Mesodermal cell (in vitro differentiated cells): ENCODE data around the gene ARHGAP24.

Experiments used
- H3K27ac ChIP-seq: 2 replicates; pipeline ENCODE4 v1.7.0; 2013; ENCODE audit warnings: mild to moderate bottlenecking, low read depth, low read length, moderate library complexity; ENCODE audit not compliant: severe bottlenecking
- H3K36me3 ChIP-seq: 2 replicates; pipeline ENCODE4 v1.7.1; 2013; ENCODE audit warnings: mild to moderate bottlenecking, low read length, moderate library complexity; ENCODE audit not compliant: control insufficient read depth, insufficient read depth
- H3K4me1 ChIP-seq: one replicate; pipeline ENCODE4 v1.7.1; 2013; ENCODE audit warnings: mild to moderate bottlenecking, low read length; ENCODE audit not compliant: insufficient read depth, control insufficient read depth, poor library complexity, severe bottlenecking
- H3K4me3 ChIP-seq: 2 replicates; pipeline ENCODE4 v1.7.0; 2013; ENCODE audit warnings: low read length, control low read depth, mild to moderate bottlenecking; ENCODE audit not compliant: insufficient read depth, poor library complexity, severe bottlenecking; ENCODE audit errors: extremely low read depth
- H3K9me3 ChIP-seq: 2 replicates; pipeline ENCODE4 v1.7.1; 2013; ENCODE audit warnings: mild to moderate bottlenecking, low read length, moderate library complexity; ENCODE audit not compliant: control insufficient read depth
- WGBS, 2 experiments: methylation state at CpG; one replicate each; pipeline ENCODE4 v1.1.5; 2013; ENCODE audit warnings: missing lambda C conversion rate in 2 of 2; ENCODE audit not compliant: insufficient coverage in 2 of 2; 5-methylcytosine and 5-hydroxymethylcytosine counted together

ARHGAP24 gene

GRCh38 chr4:86036736-86037135 lies 561.8 kb downstream of the ARHGAP24 start:
- no CpG with 5 or more reads among the region's 4 CpGs for WGBS, 2 experiments
- Histone ChIP-seq H3K36me3 (no peaks in the 10 kb centered on the region), H3K4me1 (peaks cover 12% of the 10 kb centered on the region), H3K27ac (no peak overlapping the region), H3K4me3 (no peak overlapping the region), H3K9me3 (no peaks in the 10 kb centered on the region)

DNA sequence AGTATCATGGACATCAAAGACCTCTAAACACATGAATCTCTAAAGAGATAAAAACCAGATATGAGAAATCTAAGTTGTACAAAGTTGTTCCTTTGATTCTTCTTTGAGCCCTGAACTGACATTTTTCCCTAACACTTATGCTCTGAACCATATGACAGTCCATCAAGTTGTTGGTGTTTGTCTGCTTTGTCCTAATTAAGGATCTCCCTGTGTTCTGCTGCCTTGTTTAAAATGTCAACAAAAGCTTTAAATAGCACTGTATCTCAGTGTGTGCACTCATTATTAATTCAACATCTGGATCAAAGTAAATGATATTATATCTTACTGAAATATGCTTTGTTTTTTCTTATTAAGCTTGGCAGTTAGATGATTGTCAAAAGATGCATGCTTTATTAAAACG lies 563.1 kb downstream of the ARHGAP24 start:
- no CpG with 5 or more reads among the region's 1 CpG for WGBS, 2 experiments
- Histone ChIP-seq H3K9me3 (no peaks in the 10 kb centered on the region), H3K4me1 (peaks cover 12% of the 10 kb centered on the region), H3K4me3 (no peak overlapping the region), H3K36me3 (no peaks in the 10 kb centered on the region), H3K27ac (no peak overlapping the region)

DNA sequence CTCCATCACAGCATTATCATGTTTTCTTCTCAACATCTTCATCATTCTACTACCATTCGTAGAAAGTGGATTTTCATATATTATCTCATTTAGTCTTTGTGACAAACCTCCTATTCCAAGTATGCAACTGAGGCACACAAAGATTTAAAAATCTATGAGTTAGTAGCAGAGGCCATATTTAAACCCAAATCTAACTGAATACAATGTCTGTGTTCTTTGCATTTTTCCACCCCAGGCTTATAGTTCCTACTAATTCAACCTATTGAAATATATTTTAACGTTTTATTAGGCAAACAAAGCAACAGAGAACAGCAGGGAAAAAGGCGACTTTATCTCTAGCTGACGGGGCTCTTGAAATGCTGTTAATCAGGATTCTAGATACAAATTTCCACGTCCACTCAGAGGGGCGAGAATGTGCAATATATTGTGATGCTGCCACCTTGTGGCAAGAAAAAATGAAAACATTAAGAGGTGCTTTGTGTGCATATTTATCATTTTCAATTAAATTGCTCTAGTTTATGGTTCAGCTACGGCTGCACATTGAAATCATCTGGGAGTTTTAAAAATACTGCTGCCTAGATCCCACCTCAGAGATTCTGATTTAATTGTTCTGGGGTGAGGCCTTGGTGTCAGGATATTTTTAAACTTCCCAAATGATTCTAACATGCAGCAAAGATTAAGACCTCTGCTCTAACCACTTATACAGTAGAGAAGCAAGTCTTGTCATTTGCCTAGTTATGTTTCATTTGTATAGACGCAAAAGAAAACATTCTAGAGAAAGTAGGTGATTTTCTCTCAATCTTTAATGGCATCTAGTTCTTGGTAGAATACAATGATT lies 569.0 kb downstream of the ARHGAP24 start:
- H3K4me1 ChIP-seq = no peaks in the 10 kb centered on the region
- H3K4me3 ChIP-seq = no peak overlapping the region
- no peaks in the 10 kb centered on the region for H3K9me3 ChIP-seq
- no peak overlapping the region for H3K27ac ChIP-seq
- WGBS, 2 experiments = 10 to 42% methylated on average over 2 of the region's 8 CpGs
- H3K36me3 ChIP-seq = no peaks in the 10 kb centered on the region

- H3K36me3 ChIP-seq = no peaks in the 10 kb centered on the region
- H3K4me1 ChIP-seq = no peaks in the 10 kb centered on the region
- 68 to 85% methylated on average over 2 to 3 of the region's 3 CpGs for WGBS, 2 experiments
- H3K9me3 ChIP-seq = no peaks in the 10 kb centered on the region
- no peak overlapping the region for H3K4me3 ChIP-seq
- H3K27ac ChIP-seq = no peak overlapping the region
Observed at GRCh38 chr4:86044593-86044985, 569.6 kb downstream of the ARHGAP24 start.

DNA sequence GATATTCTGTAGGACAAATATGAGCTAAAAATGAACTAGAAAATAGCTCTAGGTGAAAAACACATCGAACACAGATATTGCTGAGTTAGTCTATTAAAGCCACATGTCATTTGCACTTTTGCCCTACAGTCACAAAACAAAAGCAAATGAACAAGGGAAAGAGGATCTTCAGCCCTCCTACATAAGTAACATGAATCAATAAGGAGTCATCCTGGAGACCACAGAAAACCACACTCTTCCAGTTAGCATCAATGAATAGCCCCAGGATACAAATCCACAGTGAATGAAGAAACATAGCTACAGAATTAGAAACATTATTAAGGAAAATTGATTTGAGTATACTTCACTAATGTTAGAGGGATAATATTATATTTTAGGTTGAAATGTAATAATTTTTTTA lies 573.5 kb downstream of the ARHGAP24 start:
- WGBS, 2 experiments = 100% methylated on average over 1 of the region's 1 CpG; no CpG with 5 or more reads in 1 of the 2 experiments
- no peaks in the 10 kb centered on the region for H3K9me3 ChIP-seq
- no peaks in the 10 kb centered on the region for H3K36me3 ChIP-seq
- H3K4me3 ChIP-seq = no peak overlapping the region
- H3K4me1 ChIP-seq = no peaks in the 10 kb centered on the region
- H3K27ac ChIP-seq = no peak overlapping the region

- H3K4me3 ChIP-seq = no peak overlapping the region
- no peaks in the 10 kb centered on the region for H3K9me3 ChIP-seq
- H3K36me3 ChIP-seq = no peaks in the 10 kb centered on the region
- H3K4me1 ChIP-seq = no peaks in the 10 kb centered on the region
- H3K27ac ChIP-seq = no peak overlapping the region
- no CpG with 5 or more reads among the region's 1 CpG for WGBS, 2 experiments
Observed at GRCh38 chr4:86050496-86050895, 575.5 kb downstream of the ARHGAP24 start.
